Progenitor cell of endocrine pancreas (in vitro differentiated cells): ENCODE data around the gene CCR1. TPM values are rescaled to one million over a fixed set of nuclear protein-coding genes. Genes with fewer than 3 reads are reported as not detected.
"Not testable (repeated sequence)": the region's sequence is repeated elsewhere in the genome, so short reads cannot be mapped to it uniquely, and the experiment has no call there.

Source experiments
- DNase-seq: peaks from one replicate; pipeline ENCODE4 v3.0.0; 2021; ENCODE audit warnings: low spot score; ENCODE audit not compliant: unreplicated experiment
- H3K27ac Mint-ChIP-seq: 2 replicates; pipeline ENCODE4 v1.8.0; 2021; ENCODE audit warnings: mild to moderate bottlenecking, moderate library complexity, mixed read lengths
- H3K27me3 Mint-ChIP-seq: 2 replicates; pipeline ENCODE4 v1.8.0; 2021; ENCODE audit warnings: mixed read lengths
- H3K36me3 Mint-ChIP-seq: 2 replicates; pipeline ENCODE4 v1.8.0; 2022; ENCODE audit warnings: mixed read lengths; ENCODE audit not compliant: insufficient read depth
- H3K4me1 Mint-ChIP-seq: 2 replicates; pipeline ENCODE4 v1.8.0; 2021; ENCODE audit warnings: low read depth, mixed read lengths
- H3K4me3 Mint-ChIP-seq: 2 replicates; pipeline ENCODE4 v1.8.0; 2021; ENCODE audit warnings: low read depth, mild to moderate bottlenecking, moderate library complexity, mixed read lengths
- H3K9me3 Mint-ChIP-seq: 2 replicates; pipeline ENCODE4 v1.8.0; 2021; ENCODE audit warnings: low read depth, mixed read lengths
- total RNA-seq: library from RNA; stranded (reverse); gene quantifications from 2 replicates; pipeline ENCODE4 v1.2.1, GENCODE V29; 2021
- TF ChIP-seq, protein P1 (sequence below): fragments of 200-600 bp; sonication (generic); IDR thresholded peaks from one replicate; pipeline ENCODE4 v1.5.0; 2021; ENCODE audit warnings: antibody characterized with exemption, mild to moderate bottlenecking; ENCODE audit not compliant: unreplicated experiment

The CCR1 gene
- total RNA-seq, 1 donor from 2014 or later, result 0.14 TPM

DNA sequence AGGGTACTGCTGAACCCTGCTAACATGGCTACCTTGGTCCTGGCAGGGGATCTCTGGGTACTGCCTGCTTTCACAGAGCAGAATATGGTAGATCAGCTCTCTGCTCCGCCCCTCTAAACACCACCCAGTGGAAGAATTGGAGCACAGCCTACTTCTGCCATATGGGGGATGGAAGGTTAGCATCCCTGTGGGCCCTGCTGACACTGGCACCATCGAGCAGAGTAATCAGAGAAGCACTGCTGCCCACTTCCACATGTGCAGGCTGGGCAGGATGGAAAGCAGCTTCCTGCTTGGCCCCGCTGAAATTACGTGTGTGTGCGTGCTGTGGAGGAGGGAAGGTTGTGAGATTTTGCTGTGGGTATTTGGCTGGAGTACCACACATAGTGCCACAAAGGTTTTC, 24.8 kb downstream of the CCR1 start:
- TF ChIP-seq, protein P1, sequence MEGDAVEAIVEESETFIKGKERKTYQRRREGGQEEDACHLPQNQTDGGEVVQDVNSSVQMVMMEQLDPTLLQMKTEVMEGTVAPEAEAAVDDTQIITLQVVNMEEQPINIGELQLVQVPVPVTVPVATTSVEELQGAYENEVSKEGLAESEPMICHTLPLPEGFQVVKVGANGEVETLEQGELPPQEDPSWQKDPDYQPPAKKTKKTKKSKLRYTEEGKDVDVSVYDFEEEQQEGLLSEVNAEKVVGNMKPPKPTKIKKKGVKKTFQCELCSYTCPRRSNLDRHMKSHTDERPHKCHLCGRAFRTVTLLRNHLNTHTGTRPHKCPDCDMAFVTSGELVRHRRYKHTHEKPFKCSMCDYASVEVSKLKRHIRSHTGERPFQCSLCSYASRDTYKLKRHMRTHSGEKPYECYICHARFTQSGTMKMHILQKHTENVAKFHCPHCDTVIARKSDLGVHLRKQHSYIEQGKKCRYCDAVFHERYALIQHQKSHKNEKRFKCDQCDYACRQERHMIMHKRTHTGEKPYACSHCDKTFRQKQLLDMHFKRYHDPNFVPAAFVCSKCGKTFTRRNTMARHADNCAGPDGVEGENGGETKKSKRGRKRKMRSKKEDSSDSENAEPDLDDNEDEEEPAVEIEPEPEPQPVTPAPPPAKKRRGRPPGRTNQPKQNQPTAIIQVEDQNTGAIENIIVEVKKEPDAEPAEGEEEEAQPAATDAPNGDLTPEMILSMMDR, result no peak
- no peak for DNase-seq
- Mint-ChIP-seq H3K4me1 (no peaks in the 10 kb centered on the region), H3K9me3 (peaks cover 3% of the 10 kb centered on the region), H3K4me3 (no peak overlapping the region), H3K27me3 (no peaks in the 10 kb centered on the region), H3K27ac (no peak overlapping the region), H3K36me3 (no peaks in the 10 kb centered on the region)

DNA sequence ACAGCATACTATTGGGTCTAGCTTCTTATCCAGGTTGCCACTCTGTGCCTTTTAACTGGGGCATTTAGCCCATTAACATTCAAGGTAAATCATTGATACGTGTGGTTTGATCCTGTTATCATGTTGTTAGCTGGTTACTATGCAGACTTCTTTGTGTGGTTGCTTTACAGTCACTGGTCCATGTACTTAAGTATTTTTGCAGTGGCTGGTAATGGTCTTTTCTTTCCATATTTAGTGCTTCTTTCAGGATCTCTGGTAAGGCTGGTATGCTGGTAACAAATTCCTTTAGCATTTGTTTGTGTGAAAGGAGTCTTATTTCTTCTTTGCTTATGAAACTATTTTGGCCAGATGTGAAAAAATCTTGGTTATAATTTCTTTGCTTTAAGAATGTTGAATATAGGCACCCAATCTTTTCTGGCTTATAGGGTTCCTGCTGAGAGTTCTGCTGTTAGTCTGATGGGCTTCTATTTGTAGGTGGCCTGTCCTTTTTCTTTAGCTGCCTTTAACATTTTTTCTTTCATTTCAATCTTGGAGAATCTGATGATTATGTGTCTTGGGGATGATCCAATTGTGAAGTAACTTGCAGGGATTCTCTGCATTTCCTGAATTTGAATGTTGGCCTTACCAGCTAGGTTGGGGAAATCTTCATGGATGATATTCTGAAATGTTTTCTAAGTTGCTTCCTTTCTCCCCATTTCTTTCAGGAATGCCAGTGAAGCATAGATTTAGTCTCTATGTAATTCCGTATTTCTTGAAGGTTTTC, 39.3 kb downstream of the CCR1 start:
- DNase-seq, result no peak

DNA sequence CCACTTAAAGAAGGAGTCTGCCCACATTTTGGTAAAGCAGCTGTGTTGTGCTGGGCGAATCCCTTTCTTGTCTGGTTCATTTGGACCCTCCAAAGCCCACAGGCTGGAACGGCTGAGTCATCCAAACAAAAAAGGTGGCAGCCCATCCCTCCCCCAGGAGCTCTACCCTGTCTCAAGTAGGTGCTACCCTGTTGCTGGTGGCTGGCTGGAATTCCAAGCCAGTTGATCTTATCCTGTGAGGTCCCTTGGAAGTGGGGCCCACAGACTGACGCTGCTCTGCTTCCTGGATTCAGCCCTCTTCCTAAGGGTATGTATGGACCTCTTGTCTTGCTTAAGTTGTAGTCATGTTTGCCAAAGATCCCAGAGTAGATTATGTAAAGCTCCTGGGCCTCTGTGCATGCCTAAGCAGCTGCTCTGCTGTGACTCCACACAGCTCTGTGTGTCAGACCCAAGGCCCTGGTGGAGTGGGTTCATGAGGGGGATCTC, 44.5 kb downstream of the CCR1 start:
- TF ChIP-seq, protein P1, result no peak
- no peak for DNase-seq
- no peaks in the 10 kb centered on the region for H3K27me3 Mint-ChIP-seq
- H3K36me3 Mint-ChIP-seq, result no peaks in the 10 kb centered on the region
- H3K4me3 Mint-ChIP-seq, result no peak overlapping the region
- H3K27ac Mint-ChIP-seq, result no peak overlapping the region
- H3K9me3 Mint-ChIP-seq, result peaks cover 30% of the 10 kb centered on the region
- H3K4me1 Mint-ChIP-seq, result peaks cover 11% of the 10 kb centered on the region

More for the DNA sequence above, 39.3 kb downstream of the CCR1 start:
- TF ChIP-seq, protein P1, result no peak
- H3K27ac Mint-ChIP-seq, result no peak overlapping the region
- H3K9me3 Mint-ChIP-seq, result peaks cover 26% of the 10 kb centered on the region
- no peak overlapping the region for H3K4me3 Mint-ChIP-seq
- H3K4me1 Mint-ChIP-seq, result peaks cover 6% of the 10 kb centered on the region
- H3K27me3 Mint-ChIP-seq, result no peaks in the 10 kb centered on the region
- H3K36me3 Mint-ChIP-seq, result no peaks in the 10 kb centered on the region

DNA sequence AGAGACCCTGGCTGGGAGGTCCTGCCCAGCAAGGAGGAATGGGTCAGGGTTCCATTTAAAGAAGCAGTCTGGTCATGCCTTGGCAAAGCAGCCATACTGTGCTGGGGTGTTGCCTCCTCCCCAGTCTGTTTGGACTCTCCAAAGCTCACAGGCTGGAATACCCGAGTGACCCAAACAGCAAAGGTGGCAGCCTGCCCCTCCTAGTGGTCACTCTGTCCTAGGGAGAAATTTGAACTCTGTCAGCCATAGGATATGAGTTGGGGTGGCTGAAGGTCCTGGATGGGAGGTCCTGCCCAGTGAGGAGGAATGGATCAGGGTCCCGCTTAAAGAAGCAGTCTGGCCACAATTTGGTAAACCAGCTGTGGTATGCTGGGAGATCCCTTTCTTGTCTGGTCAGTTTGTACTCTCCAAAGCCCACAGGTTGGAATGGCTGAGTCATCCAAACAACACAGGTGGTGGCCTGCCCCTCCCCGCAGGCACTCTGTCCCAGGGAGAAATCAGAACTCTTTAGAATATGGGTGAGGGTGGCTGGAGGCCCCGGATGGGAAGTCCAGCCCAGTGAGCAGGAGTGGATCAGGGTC, 45.0 kb downstream of the CCR1 start:
- no peak overlapping the region for H3K27ac Mint-ChIP-seq
- H3K27me3 Mint-ChIP-seq, result no peaks in the 10 kb centered on the region
- TF ChIP-seq, protein P1, result peak; percentile 12
- H3K4me1 Mint-ChIP-seq, result peaks cover 11% of the 10 kb centered on the region
- H3K4me3 Mint-ChIP-seq, result no peak overlapping the region
- peaks cover 32% of the 10 kb centered on the region for H3K9me3 Mint-ChIP-seq
- no peaks in the 10 kb centered on the region for H3K36me3 Mint-ChIP-seq
- no peak for DNase-seq

DNA sequence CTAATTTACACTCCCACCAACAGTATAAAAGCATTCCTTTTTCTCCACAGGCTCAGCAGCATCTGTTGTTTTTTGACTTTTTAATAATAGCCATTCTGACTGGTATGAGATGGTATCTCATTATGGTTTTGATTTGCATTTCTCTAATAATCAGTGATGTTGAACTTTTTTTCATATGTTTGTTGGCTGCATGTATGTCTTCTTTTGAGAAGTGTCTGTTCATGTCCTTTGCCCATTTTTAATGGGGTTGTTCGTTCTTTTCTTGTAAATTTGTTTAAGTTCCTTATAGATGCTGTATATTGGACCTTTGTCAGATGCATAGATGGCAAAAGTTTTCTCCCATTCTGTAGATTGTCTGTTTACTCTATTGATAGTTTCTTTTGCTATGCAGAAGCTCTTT, 50.4 kb downstream of the CCR1 start:
- not testable (repeated sequence) for DNase-seq, H3K36me3 Mint-ChIP-seq, H3K4me1 Mint-ChIP-seq, H3K27ac Mint-ChIP-seq, H3K27me3 Mint-ChIP-seq, H3K4me3 Mint-ChIP-seq
- peaks cover 20% of the 10 kb centered on the region for H3K9me3 Mint-ChIP-seq
